Adipose tissue (tissue), 3 donors: ENCODE data around the gene TMEM52. TPM values are rescaled to one million over a fixed set of nuclear protein-coding genes. Genes with fewer than 3 reads are reported as not detected.

Experiments
- H3K27ac ChIP-seq: one replicate; pipeline ENCODE4 v1.5.1; 2013; ENCODE audit warnings: low read depth, low read length
- WGBS, 3 donors: extraction: QIAGEN DNeasy Blood & Tissue Kit; methylation state at CpG; one replicate each; pipeline ENCODE4 v1.1.7; 2013; 5-methylcytosine and 5-hydroxymethylcytosine counted together
- polyA plus RNA-seq, 3 donors: library from polyadenylated mRNA; stranded (reverse); fragments of 200-250 nt; gene quantifications; one replicate each; pipeline ENCODE4 v1.2.3, GENCODE V29; 2013
- donor health status: healthy with polysubstance abuse.
- donor health status: Bipolar disorder and iron deficiency.
- donor health status: healthy.

The TMEM52 gene
- polyA plus RNA-seq, 3 donors: 1.5 to 182 (median 5.6) TPM

DNA sequence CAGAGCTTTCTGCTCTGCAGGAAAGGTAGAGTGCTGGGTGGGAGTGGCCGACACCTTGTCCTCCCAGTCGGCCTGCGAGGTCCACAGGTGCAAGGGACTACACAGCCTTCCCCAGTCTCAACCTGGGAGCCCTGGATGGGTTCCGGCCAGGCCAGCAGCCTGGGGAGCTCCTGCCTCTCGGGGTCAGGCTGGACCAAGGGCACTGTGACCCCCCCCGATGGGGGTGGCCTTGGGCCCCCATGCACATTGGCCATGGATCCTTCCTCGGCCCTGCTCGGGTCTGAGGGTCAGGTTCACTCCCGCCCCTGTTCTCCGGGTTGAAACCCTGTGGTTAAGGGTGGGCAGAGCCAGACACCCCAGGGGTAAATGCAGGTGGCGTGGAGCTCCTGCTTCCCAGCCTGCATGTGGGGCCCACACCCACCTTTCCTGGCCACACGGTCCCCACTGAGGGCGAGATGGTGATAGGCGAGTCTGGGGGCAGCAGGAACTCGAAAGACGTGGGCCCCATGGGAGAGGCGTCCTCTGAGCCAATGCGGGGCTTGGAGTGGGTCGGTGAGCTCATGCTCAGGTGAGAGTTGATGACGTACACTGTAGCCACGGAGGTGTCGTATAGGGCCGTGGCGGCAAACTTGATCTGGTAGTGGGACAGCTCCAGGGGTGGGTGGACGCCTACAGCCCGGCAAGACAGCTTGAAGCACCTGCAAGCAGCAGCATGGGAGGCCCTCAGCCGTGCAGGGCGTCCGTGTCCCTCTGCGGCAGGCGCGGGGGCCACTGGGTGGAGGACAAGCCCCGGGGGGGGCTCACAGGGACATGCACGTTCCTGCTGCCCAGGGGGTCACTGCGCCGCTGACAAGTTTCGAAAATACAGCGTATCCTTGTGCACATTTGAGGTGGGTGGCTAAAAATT lies 10.8 kb upstream of the TMEM52 start:
- no peak overlapping the region for H3K27ac ChIP-seq
- 84 to 86% (median 85%) methylated on average over 38 of the region's 38 CpGs for WGBS, 3 donors

DNA sequence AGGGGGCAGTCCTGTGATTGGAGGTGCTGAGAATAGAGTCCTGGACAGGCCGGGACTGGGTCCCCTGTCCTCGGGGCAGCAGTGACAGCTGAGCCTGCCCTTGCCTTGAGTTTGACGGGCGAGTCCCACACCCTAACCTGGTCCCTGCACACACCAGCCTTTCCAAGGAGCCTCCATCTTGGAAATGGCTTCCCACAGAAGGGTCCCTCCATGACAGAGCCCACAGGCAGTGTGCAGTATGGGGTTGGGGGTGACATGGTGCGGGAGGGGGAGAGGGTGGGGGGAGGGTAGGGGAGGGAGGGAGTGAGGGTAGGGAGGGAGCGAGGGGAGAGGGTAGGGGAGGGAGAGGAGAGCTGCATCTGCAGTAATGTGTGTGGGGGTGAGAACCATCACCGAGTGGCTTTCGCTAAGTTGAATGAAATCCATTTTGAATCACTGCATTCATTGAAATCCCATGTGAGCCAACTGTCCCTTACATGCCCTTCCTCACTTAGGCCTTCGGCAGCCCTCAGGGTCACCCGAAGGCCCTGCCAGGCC lies 10.1 kb upstream of the TMEM52 start:
- no peak overlapping the region for H3K27ac ChIP-seq
- WGBS, 3 donors: 57 to 72% (median 65%) methylated on average over 9 to 10 of the region's 10 CpGs

DNA sequence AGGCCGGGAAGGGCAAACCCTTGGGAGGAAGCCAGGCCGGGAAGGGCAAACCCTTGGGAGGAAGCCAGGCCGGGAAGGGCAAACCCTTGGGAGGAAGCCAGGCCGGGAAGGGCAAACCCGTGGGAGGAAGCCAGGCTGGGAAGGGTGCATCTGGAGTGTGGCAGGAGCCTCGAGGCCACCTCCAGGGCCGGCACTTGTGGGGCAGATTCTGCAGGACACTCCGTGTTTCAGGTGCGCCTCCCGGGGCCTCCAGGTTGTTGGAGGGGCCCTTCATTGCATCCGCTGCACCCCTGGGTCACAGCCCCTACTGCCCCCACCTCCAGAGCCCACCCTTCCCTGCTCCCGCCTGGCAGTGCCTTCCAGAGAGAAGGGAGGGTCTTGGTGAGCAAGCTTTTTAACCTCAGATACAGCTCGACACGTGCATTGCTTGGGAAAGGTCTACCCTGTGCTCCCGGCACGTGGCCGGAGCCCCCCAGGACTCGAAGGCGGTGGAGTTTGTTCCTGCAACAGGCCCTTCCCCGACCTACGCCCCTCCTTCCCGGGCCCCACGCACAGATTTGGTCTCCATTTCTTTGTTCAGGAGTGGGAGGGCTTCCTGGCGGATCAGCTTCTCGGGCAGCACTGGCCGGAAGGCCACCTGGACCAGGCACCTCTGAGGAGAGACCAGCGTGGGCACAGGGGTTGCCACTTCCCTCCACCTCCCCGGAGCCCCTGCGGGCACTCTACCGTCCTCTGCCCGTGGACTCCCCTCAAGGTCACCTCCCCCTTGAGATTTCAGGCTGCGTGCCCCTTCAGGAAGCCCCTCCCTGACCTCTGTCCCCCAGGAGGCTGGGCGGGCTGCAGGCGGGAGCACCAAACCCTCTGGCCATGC lies 9.4 kb upstream of the TMEM52 start:
- 61 to 71% (median 63%) methylated on average over 27 to 33 of the region's 34 CpGs for WGBS, 3 donors
- H3K27ac ChIP-seq: no peak overlapping the region

DNA sequence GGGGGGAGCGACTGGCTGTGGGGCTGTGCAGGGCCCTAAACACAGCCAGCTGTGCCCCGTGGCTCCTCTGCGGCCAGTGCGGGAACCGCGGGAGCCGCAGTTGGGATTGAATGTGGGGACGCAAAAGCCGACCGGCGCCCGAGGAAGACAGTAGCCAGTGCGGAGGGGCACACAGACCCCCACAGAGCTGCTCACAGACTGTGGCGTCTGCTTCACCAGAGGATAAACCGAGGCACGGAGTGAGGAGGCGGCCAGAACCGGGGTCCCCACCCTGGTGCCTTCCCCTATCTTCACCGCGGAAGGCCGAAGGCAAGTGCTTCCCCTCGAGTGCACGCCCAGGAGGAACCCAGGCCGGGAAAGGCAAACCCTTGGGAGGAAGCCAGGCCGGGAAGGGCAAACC lies 8.7 kb upstream of the TMEM52 start:
- 67 to 79% (median 71%) methylated on average over 25 of the region's 25 CpGs for WGBS, 3 donors

DNA sequence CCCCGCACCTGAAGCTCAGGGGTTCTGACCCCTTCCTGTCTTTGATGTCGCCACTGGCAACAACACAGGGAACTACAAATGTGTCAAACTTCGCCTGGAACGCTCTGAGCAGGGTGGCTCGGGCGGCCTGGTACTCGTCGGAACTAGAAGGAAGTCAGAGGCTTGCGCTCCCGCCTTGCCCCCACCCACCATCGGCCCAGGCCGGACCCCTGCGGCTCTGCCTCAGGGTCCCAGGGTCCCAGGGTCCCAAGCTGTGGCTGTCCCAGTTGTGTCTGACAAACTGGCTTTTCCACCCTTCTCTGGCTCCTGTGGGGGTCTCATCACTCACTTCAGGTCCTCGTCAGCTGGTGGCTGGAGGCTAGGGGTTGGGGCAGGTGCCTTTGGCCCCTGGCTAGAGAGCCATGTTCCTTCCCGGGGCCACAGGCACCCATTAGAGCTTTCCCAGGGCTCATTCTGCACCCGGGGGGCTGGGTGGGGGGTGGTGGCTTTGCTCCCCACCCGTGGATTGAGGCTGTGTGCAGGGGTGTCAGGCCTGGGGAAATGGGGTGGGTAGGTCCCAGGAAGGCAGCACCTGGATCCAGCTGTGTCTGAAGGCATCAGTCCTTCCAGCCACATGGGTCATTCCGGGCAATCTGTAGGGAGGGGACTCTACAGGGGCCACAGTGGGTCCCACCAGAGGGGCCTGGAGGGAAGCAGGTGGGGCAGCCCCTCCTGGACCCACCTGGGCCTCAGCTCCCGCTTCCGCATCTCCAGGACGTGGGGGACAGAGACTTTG lies 8.0 kb upstream of the TMEM52 start:
- WGBS, 3 donors: 74 to 82% (median 74%) methylated on average over 21 of the region's 21 CpGs
- H3K27ac ChIP-seq: no peak overlapping the region

More for the DNA sequence above, 8.7 kb upstream of the TMEM52 start:
- H3K27ac ChIP-seq: no peak overlapping the region

DNA sequence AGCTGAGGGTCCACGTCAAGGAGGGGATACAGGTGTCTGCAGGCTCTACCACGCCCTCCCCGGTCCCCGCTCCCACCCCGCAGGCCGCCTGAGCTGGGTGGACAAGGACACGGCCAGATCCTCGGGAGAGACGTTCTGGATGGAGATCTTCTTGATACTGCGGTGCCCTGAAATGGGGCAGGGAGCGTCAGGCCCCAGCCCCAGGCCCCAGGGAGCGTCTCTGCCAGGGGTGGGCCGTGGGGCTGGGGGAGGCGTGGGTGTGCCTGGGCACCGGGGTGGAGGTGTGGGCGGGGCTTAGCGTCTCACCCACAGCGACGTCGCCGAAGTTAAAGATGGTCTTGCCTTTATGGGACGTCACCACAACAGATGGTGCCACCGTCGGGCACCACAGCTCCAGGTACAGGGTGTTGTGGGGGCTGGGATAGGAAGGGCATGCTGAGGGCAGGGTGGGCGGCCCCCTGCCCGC lies 7.3 kb upstream of the TMEM52 start:
- 79 to 85% (median 80%) methylated on average over 26 of the region's 26 CpGs for WGBS, 3 donors
- H3K27ac ChIP-seq: no peak overlapping the region

DNA sequence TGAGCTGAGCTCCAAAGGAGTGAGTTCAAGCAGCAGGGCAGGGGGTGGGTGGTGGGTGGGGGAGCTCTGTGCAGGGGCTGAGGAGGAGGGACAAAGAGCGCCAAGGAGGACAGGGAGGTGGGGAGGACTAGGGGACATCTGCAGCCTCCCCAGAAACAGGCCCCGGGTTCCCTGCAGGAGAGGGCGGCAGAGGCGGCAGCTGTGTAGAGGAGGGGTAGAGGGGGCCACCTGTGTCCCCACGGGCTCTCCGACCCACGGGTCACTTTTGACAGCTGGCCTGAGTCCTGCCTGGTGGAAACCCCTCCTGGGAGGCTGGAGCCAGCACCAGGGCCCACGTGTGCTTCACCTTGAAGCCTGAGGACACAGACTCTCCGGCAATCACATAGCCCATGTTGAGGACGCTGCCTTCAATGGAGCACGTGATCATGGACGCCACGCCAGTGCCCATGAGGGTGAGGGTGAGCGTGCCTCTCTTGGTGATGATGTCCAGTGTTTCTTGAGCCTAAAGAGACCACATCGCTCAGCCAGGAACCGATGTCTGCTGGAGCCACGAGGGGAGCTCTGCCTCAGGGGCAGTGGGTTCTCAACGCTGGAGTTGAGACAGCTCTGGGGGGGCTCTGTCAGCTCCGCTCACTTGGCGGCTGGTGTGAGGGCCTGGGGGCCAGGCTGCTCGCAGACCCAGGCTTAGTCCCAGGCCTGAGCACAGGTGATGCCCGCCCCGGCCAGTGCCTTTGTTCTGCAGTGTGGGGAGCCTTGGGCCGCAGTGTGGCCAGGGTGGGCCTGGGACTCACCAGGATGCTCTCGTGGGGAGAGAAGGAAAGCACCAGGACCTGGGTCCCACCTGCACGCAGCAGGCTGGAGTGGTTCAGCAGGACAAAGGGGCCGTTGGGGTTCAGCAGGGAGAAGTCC lies 6.6 kb upstream of the TMEM52 start:
- WGBS, 3 donors: 73 to 81% (median 81%) methylated on average over 27 of the region's 27 CpGs
- no peak overlapping the region for H3K27ac ChIP-seq

DNA sequence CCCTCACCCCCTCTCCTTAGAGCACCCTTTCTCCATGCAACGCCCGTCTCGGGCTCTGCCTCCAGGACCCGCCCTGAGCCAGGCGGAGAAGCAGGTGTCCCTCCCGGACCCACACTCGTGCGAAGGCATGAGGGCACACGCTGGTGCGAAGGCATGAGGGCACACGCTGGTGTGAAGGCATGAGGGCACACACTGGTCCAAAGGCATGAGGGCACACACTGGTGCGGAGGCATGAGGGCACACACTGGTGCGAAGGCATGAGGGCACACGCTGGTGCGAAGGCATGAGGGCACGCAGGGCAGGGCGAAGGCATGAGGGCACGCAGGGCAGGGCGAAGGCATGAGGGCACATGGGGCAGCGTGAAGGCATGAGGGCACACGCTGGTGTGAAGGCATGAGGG lies 5.8 kb upstream of the TMEM52 start:
- WGBS, 3 donors: 93 to 94% (median 94%) methylated on average over 21 of the region's 21 CpGs
- H3K27ac ChIP-seq: no peak overlapping the region

DNA sequence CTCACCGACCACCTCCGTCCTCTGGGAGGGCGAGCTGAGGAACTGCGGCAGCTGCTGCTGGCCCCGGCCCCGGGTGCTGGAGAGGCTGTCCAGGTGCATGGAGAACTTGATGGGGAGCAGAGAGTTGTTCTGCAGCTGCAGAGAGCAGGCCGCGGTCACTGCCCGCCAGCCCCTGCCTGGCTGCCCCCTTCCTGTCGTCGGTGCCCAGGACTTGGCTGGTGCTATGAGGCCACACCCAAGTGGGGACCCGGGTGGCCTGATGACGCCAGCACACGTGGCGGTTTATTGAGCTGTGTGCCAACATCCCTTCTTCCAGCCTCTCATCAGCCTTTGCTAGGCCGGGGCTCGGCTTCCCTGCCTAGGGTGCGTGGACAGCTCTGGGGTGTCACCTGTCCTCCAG lies 5.3 kb upstream of the TMEM52 start:
- 35 to 44% (median 41%) methylated on average over 16 to 18 of the region's 18 CpGs for WGBS, 3 donors

DNA sequence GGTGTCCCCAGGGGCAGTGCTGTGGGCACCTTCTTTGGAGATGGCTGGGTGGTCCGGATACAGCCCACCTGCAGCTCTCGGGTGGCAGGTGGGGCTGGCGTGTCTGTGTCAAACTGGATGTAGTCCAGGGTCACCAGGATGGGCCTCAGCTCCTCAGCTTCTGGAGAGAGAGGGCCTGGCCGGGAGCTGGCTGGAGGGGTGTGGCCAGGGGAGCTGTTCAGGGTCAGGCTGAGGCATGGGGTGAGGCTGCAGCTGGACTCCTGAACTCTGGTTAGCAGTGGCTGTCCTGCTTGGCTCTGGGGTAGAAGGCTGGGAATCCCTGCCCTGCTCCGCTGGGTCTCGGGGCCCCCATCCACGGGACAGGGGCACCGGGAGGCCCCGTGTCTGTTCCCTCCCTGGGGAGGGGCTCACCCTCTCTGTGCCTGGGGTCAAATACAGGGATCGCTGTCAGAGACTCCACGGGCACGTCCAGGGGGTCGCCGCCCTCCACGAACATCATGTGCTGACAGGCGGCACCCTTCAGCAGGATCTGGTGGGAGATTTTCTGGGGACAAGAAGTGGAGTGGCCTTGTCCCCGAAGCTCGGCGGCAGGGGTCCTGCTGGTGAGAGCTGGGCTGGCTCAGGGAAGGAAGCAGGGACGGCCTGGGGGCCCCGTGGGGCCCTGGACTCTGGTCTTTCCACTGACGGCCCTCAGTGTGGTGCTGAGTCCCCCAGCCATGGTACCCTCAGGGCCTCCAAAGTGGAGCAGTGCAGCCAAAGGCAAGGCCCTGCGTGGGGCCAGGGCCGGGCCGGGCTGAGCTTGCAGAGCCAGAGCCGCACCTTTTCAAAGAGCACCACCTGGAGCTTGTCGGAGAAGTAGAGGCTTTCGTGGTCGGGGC lies 4.1 kb upstream of the TMEM52 start:
- no peak overlapping the region for H3K27ac ChIP-seq
- 63 to 73% (median 67%) methylated on average over 28 to 29 of the region's 29 CpGs for WGBS, 3 donors

More for the DNA sequence above, 5.3 kb upstream of the TMEM52 start:
- no peak overlapping the region for H3K27ac ChIP-seq

DNA sequence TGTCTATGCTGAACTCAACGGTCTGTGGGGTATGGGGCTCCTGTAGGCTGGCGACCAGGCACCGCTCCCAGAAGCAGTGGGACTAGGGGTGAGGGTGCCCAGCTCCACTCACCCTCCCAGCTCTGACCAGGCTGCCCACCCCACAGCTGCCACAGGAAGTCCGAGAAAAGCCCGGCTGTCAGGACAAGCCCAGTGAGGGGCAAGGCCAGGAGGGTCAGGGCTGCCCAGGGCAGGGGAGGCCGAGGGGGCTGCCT lies 3.5 kb upstream of the TMEM52 start:
- H3K27ac ChIP-seq: no peak overlapping the region
- 81 to 87% (median 87%) methylated on average over 6 of the region's 6 CpGs for WGBS, 3 donors

DNA sequence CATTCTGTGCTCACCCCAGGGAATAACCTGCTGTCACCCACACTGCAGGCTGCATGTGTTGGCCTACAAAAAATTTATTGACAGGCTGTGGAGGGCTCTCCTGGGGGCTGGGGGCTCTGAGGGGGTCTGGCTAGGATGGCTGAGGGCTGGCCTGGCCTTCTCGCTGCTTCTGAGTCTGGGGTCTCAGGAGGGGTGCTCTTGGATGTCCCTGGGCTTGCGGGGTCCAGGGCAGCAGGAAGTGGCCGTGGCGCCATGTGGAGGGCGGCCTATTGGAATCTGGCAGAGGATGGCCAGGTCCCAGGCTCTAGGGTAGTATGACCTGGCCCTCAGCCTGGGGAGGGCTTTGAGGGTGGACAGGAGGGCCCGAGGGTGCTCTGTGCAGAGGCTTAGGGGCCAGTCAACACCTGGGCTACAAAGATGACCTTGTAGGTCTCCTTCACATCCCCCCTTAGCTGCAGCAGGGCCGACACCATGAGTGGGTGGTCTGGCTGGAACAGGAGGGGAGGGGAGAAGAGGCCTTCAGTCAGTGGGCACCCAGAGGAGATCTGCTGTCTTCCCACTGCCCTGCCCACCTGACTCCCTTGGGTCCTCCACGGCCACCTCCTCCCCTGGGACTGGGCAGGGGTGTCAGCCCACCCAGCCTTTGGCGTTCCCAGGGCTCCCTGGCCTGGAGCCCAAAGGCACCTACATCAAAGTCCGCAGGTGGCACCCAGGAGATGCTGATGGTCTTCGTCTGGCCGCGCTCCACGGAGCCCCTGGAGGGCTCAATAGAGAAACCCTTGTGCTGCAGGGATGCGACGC lies 3.0 kb upstream of the TMEM52 start:
- no peak overlapping the region for H3K27ac ChIP-seq
- 90 to 92% (median 90%) methylated on average over 16 of the region's 16 CpGs for WGBS, 3 donors

DNA sequence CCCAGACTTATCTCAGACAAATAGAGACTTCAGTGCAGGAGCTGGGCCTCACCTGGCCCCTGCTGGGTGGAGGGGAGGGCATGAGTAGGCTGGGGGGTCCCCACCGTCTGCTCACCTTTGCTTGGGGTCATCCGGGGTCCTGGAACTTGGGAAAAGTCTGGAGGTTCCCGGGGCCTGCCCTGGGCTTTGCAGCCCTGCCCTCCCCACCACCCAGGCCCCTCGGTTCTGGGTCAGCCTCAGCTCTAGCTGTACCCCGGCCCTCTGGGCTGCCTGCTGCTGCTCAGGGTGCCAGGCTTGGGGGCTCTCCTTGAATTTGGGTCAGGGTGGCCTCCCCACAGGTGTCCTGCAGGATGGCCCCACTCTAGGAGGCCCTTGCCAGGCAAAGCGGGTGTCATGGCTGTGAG lies 2.4 kb upstream of the TMEM52 start:
- no peak overlapping the region for H3K27ac ChIP-seq
- 83 to 90% (median 87%) methylated on average over 6 of the region's 6 CpGs for WGBS, 3 donors

DNA sequence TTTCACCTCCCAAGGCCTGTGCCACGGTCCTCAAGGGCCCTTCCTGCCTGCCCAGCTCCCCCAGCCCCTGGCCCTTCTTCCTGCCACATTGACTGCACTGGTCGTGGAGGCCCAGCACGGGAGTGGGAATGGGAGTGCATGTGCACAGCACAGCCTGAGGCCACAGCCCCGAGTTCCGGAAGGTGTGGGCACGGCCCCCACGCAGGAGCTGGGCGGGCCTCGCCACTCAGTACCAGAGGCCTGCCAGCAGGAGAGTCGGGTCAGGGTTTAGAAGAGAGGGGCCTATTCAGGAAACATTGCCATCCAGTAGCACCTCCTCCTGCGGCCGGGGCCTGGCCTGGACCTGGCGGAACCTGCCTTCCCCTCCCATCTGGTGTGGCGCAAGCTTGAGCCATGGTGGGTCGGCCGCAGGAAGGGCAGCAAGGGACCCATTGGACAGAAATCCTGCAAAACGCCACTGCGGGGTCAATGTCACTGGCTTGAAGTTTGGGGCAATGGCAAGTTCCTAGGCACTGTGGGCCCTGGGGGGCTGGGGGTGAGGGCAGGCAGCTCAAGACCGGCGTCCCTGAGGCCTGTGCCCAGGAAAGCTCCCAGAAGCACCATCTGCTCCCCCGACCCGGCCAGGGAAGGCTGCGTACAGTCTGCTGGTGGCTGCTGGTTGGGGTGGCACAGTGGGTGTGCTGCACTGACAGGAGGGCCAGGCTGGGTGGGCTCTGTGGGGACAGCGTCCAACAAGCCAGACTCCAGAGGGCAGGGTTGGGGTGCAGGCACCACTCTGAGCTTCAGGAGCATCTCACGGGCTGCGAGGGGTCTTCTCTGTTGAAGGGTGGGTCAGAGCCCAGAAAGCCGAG lies 1.8 kb upstream of the TMEM52 start:
- no peak overlapping the region for H3K27ac ChIP-seq
- WGBS, 3 donors: 83 to 91% (median 85%) methylated on average over 24 to 27 of the region's 27 CpGs

DNA sequence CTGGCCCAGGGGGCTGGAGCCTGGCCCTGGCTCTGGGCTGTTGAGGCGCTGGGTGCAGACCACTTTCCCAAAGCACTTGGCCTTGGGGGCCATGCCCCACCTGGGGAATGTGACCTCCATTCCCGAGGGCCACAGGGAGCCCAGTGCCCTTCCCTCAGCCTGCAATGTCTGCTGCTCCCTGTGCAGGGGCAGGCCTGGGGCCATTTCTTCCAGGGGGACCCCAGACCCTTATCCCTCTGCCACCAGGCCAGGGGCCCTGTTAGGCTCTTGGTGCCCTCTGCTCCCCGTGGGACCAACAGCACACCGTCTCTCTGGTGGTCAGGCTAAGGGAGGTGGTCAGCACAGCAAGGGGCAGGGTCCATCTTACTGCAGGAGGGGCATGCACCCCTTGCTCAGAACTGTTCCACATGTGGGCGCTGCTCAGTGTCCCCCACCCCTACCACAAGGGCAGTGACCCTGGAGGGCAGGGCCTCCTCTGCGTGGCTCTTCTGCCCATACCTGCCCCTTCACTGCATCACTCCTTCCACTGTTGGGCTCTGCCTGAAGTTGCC lies 1.1 kb upstream of the TMEM52 start:
- WGBS, 3 donors: 82 to 88% (median 86%) methylated on average over 6 of the region's 6 CpGs
- H3K27ac ChIP-seq: no peak overlapping the region
